Activated T-helper 1 cell treated with anti-CD3 and anti-CD28 coated beads, Interleukin-2, amount 50 U/mL, for 16 hours (primary cell): ENCODE measurements around the gene MCTP1.

Experiments
- DNase-seq, 2 donors: peaks; one replicate each; pipeline ENCODE4 v3.0.0-alpha.2; 2020; ENCODE audit warnings: low read depth in 1 of 2, low spot score in 1 of 2

Gene MCTP1

DNA sequence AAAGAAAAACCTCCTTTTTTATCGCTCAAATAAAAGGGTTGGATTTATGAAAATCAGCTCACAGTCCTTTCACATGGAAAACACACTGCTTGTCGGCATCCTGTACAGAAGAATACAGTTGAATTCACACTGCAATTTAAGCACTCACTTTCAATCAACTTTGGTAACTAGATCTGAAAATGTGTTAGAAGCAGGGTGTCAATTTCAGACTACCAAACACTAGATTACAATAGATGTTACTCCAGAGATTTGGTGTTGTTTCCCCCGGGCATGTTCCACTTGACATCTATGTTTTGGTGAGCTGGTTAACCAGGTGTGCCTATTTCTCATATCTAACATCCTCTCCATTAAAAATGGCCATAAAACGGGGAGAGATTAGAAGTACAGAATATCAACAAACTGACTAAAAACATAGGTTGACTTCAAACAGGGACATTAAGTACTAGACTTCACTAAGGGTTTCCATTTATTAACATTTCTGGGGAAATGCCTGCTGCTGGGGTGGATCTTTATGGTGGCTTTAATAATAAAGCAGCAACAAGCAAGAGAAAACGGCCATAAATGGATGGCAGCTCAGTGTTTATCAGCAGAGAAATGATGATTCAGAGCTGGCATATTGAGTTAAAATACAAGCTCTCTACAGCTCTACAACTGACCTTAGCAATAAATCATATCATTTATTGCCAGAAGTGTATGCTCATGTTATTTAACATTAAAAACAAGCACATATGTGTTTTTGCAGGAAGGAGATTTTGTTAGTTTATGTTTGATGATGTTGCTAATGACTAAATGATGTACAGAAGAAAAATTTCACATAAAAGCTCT, 507.6 kb downstream of the MCTP1 start:
- DNase-seq, result no peak

DNA sequence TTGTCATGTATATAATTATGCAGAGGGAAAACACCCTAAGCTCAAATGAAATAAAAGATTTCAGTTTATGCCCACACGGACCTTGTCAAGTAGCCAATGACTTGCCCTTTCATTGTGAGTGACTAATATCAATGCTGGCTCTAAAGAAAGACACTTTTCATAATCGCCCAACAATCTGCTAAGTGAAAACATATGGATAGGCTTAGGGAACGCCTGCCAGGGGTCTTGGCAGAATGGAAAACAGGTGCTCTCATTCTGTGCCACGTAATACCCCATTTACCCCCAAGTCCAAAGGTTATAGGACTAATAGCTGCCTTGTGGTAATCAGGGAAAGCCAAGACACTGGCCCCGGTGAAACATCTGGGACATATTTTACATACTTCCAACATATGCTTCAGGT, 508.7 kb downstream of the MCTP1 start:
- DNase-seq, result no peak

DNA sequence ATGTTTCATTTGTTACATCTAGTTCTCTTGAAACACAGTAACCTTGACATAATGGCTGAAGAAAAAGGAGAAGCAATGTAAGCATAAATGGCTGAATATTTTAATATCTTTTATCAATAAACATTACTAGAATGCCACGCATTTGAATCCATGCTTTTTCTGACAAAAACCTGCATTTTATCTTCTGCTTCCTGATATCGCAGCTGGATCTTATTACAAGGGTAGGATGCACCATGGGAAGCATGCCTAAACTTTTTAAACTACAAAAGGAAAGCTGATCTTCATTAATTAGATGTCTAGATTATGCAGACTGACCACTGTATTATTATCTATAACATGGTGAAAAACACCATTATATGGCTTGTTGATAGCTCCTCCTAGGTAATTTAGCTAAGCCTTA, 509.8 kb downstream of the MCTP1 start:
- no peak for DNase-seq

DNA sequence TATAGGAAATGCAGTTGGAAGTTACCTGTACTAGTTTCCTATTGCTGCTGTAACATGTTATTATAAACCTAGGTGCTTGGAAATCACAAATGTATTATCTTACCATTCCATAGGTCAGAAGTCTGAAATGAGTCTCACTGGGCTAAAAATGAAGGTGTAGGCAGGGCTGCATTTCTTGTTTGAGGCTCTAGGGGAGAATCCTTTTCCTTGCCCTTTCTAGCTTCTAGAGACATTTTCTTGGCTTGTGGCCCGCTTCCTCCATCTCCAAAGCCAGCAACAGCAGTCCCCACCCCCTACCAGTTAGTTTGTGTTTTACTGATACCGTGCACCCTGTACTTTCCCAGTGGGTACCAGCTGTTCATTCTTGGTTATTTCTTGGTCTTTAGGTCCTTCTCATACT, 513.2 kb downstream of the MCTP1 start:
- DNase-seq, result no peak

DNA sequence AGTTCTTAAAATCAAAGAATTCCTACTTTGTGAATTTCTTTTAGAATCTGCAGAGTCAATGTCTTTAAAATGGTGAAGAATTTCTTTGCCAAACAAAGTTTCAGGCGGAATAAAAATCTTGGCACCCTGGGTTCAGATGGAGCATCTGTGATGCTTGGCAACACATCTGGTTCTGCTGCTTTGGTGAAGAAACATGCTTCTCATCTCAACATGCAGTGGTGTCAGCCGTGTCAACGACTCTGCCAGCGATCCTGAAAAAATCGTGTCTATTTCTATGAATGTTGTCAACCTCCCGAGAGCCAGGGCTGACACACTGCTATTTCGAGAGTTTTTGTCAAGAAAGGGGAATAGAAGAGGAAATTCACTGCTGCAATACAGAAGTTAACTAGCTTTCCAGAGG, 514.9 kb downstream of the MCTP1 start:
- DNase-seq, result no peak

DNA sequence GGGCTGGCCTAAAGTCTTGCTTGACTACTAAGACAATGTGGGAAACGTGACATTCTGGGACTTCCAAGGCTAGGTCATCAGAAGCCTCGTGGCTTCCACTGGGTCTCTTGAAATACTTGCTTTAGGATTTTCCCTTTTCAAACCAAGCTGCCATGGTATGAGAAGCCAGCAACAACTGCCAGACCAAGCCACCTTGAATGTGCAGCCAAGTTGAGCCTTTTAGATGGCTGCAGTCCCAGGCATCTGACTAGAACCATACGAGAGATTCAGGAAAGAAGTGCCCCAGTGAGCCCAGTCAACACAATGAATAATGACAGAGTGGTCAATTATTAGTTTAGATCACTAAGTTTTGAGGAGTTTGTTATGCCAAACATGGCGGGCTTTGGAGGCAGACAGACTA, 523.1 kb downstream of the MCTP1 start:
- no peak for DNase-seq

DNA sequence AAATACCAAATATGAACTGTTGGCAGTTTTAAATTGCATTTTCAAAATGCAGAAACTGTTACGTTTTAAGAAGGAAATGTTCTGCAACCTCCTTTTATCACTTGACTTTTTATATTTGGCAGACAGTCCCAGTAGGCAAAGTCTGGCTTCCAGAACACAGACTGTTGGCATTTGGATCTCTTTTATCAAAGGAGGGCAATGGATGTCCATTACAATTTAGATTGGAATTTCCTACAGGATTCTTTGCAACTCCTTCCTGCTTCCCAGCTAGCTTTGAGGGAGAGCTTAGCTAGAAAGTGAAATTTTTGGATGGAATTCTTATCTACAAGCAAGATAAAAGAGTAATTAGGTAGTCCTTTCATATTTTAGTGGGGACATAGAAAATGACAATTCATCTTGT, 523.8 kb downstream of the MCTP1 start:
- DNase-seq, result no peak

DNA sequence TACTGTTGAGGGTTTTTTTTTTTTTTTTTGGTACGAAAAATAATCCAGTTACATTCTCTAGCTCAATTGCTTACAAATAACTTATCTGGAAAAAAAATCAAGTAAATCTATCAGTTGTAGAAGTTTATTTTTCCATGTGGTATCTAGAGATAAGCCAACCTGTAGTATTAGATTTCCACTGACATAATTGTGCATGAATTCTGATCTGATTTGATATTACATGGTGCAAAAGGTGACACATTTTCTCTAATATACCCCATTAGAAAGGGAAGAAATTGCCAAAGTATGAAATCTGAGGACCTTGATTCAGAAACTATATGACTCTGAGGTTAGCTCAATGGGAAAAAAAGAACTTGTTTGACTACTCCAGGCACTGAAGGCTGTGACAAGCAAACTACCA, 524.9 kb downstream of the MCTP1 start:
- DNase-seq, result no peak

DNA sequence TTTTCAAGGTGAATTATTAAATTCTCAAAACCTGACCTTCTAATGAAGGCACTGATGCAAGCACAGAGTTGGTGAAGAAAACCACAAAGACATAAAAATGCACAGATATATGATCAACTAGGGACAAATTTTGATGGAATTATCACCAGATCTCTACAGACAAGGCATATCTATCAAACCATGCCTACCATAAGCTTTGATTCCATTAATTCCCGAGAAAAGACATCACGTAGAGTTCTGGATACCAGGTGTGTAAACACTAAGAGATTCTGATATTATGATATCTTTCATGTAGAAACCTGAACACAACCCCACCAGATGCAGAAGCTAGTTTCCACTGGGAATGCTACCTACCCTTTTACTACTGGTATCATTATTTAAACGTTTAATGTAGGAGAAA, 525.9 kb downstream of the MCTP1 start:
- no peak for DNase-seq

DNA sequence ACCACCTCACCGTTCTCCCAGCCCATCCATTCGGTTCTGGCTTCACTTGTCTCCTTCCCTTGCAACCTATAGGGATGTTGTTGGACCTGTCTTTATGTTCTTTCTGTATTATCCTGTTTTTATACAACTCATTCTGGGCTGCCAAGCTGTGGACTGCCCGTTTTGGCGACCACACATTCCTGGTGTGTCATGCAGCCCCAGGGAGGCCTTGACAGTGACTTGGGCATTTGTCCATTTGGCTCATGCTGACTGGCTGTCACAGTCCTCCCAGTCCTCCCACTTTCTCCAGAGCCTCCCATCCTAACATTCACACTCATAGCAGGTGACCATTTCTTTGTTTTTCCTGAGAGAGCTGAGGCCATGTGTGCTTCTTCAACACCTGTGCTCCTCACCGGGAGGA, 530.1 kb downstream of the MCTP1 start:
- DNase-seq, result no peak

DNA sequence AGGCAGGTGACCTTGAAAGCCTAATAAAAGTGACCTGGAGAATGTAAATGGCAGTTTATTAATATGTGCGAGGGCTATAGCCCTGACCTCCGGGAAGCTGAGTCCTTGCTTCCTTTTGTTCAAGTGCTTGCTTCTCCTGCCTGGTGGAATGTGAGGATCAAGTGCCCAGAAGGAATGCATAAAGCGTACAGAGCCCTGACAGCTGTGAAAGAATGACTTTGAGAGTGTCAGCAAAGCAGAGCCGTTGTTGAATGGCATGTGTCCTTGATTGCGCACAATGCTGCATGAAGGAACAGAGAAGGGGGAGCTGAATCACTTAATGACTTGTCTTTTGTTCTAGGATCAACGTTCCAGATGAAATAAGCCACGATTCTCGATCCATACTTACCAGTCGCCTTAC, 533.4 kb downstream of the MCTP1 start:
- DNase-seq, result no peak

DNA sequence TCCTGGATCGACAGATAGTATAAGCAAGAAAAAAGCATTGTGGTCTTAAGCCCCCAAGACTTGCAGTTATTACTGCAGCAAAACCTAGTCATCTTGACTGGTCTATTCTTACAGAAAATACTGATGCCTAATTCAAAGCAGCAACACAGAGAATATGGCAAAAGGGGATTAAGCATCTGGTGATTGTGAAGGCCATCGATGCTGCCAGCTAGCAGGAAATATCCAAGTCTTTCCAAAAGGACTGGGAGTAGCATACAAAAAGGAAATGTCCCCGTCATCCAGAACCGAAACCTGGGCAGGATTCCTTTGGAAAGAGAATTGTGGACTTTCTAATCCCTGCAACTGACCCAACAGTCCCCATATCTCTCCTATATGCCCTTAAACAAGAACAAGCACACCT, 534.2 kb downstream of the MCTP1 start:
- DNase-seq, result no peak

DNA sequence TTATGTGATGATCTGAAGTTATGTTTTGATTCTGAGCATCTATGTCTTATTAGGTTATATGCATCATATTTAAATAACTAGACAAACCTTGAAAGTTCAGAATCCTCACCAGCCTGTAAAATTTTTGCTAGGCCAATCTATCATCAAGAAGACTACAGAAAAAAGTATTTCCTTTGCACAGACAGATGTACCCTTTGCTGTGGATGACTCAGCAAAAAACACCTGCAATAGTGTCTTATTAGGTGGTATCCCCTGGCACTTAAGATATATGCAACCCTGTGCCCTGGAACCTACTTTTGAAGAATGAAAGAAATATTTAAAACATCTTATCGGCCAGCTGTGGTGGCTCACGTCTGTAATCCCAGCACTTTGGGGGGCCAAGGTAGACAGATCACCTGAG, 535.9 kb downstream of the MCTP1 start:
- DNase-seq, result no peak

DNA sequence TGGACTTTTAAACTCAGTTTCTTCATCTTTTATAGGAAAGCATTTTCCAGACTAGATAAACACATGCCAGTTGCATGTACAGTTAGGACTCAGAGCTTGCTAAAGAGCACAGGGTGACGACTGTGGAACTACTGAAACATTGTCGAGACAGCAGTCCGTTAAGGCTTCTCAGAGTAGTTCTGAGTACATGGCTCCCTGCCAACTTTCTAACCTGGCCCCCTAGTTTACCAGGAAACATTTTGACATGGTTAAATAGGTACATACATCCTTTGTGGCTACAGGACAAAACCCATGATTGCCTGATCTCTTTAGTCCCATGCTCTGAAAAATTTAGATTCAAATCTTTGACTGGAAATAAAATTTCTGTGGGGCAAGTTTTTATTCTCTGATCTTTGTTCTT, 536.7 kb downstream of the MCTP1 start:
- no peak for DNase-seq

DNA sequence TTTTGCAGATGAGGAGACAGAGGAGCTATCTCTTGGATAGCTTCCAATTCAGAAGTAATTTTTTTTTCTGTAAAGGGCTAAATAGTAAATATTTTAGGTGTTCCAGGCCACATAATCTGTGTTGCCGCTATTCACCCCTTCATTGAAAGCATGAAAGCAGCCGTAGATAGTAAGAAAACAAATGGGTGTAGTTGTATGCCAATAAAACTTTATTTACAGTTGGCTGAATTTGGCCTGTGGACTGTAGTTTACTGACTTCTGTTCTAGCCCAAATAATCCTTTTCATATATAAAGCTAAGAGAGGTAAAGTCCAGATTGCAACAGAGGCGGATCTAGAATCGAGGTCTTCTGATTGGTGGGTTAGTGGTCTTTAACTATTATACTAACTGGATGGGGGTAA, 537.5 kb downstream of the MCTP1 start:
- no peak for DNase-seq

DNA sequence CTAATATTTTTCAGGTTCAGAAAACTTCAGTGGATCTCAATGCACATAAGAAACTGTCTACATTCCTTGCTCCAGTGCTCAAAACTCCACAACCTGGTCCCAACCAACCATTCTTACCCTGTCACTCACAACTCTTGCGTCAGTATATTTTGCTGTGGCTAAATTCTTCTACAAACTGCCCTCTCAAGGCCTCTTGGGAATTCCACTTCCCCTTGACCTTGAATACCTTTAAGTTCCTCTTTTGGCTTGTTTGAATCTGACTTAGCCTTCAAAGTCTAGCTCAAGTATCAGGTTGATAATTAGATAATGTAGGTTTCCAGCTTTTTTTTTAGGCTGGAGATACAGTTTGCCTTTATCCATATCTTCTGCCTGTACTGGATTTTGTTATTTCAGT, 538.2 kb downstream of the MCTP1 start:
- no peak for DNase-seq

DNA sequence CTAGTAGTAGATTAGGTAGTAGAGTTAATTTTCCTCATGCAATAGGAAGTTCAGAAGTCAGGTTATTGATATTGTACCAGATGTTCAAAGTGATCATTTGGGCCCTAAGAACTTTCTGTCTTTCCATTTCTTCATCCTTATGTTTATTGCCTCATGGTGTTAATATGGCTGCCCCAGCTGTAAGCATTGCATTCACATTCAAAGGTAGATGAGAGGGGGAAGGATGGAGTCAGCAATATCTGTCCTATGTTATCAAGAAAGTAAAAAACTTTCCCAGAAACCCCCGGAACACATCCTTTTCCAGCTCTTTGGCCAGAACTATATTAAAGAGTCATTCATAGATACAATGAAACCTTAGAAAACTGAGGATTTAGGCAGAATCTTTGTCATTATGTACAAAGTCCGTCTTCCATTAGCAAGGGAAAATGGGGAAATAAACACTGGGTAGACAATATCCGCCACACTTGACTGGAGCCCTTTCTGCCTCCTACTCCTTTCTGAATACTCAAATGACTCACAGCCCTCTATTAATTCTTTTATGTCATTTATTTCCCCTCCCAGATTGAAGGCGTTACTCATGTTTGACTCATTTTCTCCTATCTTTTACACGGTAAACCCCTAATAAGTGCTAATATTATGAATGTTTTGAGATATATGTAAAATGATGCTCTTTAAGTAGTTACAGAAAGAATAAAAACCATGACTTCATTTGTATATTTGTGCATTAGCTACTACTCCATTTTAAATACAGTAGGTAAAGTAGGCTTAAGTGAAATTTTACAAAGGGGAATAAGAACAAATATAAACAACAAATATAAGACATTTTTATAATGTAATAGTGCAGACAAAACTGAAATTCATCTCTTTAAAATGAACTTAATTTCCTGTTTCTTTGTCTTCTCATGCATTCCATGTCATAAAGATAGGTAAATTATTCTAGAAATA, 538.8 kb downstream of the MCTP1 start:
- no peak for DNase-seq

DNA sequence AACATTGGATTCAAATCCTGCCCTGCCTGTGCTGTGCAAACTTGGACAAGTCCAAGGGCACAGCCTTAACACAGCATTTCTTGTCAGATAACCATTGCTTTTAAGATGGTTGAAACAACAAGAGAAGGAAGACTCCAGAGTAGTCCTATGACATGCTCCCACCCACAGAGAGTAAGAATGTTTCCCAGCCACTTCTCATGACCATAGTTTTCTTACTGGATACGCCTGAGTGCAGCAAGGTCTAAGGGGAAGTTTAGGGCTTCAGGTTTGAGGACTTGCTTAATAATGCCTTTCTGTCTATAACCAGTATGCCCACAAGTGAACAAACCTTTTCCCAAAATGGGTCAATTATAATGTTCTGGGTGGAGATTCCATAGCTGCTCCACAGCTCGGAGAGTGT, 540.0 kb downstream of the MCTP1 start:
- DNase-seq, result no peak

DNA sequence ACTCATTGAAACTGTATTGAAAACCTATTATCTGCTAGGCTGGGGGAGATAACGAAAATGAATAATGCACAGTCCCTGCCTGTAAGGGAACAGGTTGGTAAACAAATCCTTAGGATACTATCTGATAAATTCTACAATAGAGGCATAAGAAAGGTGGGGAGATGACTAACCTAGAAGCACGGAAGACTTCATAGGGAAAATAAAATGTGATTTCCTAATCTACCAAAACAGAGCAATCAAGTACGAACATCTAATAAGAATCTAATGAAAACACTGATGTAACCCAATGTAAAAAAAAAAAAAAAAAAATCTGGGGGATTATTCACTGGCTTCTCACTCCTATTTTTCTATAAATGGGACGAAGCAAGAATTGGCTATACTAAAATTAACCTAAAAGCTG, 542.0 kb downstream of the MCTP1 start:
- DNase-seq, result no peak

DNA sequence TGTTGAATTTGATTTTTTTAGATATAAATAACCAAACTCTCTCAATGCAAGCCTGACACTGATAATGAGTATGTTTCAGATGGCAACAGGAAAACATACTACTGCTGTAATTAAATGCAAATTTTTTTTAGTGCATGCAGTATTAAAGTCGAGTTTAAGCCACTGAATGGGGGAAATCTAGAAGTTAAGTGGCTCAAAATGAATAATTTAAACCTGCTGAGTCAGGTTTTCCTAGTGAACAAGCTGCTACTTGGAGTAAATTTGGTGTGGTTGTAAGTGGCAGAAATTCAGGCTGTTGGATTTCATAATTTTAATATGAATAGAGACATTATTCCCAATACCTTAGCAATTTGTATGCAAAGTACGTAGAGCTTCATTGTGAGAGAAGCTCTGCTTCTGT, 544.6 kb downstream of the MCTP1 start:
- no peak for DNase-seq

DNA sequence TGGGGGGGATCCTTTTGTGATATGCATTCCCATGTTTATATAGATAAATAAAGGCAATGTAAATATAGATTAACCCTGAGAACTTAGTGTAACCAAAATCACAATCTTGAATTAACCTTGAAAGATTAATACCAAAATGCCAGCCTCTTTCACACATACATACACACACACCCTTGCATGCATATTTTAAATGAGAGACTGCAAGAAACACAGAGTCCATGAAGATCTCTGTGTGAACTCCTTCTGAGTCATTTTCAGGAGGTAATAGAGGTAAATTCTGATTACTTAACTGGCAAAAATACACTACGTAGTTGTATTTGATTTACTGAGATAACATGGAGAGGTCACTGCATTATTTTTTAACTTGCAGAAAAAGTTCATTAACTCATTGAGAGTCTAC, 548.4 kb downstream of the MCTP1 start:
- DNase-seq, result no peak

DNA sequence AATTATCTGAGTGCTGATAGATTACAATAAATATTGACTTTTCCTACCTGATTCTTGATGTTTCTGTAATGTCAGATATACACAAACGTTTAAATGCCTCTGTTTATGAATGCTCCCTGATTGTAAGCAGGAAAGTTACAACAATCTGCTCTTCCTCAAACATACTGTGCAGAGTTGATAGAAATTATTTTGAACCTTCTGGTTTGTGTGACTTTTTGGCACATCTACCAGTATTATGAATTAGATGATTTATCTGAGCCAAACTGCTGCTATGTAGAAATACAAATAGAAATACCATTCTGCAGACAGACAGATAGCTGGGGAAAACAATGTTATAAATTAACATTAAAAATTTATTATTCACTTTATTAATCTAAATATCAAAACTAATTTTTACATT, 553.4 kb downstream of the MCTP1 start:
- no peak for DNase-seq
